ENCODE results near the gene SLC35D1. TPM values are rescaled to one million over a fixed set of nuclear protein-coding genes. Genes with fewer than 3 reads are reported as not detected.

The SLC35D1 gene
- total RNA-seq, 2 experiments from 2014 or later, result 8.3 to 8.4 TPM

DNA sequence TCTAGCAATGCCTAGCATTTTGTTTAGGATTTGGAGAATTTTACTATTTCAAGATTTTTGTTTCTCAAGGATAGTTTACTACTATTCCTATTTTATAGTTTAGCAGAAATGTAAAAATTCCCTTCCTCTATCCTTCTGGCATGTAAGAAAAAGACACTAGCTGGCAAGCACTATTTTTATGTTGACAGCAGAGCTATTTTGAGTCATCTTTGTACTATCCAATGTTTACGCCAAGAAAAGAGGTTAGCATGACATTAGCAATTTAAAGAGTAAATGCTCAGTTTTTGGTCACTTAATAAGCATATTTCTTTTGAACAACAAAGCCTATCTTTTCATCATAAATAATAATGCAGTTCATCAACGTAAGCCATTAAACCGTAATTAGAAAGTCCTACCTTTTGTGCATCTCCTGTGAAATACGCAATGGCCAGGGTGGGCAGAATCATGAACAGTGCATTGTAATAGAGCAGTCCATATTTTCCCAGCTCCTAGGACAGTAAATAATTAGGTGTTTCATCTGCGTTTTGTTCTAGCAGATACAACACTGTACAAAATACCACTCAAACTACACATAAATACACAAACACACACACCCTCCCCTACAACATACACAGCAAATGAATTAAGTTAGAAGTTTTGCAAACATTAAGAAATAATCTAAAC, 12.0 kb downstream of the SLC35D1 start:
- peaks cover 5% of the 10 kb centered on the region for H3K4me1 Mint-ChIP-seq (ENCODE audit: low read depth)
- intact Hi-C loops (cut with micrococcal nuclease), result no loop called here
- no peak overlapping the region for H3K4me3 Mint-ChIP-seq
- H3K9me3 Mint-ChIP-seq, result no peaks in the 10 kb centered on the region
- ATAC-seq, result no peak
- no peak for DNase-seq
- TF ChIP-seq, protein P1, sequence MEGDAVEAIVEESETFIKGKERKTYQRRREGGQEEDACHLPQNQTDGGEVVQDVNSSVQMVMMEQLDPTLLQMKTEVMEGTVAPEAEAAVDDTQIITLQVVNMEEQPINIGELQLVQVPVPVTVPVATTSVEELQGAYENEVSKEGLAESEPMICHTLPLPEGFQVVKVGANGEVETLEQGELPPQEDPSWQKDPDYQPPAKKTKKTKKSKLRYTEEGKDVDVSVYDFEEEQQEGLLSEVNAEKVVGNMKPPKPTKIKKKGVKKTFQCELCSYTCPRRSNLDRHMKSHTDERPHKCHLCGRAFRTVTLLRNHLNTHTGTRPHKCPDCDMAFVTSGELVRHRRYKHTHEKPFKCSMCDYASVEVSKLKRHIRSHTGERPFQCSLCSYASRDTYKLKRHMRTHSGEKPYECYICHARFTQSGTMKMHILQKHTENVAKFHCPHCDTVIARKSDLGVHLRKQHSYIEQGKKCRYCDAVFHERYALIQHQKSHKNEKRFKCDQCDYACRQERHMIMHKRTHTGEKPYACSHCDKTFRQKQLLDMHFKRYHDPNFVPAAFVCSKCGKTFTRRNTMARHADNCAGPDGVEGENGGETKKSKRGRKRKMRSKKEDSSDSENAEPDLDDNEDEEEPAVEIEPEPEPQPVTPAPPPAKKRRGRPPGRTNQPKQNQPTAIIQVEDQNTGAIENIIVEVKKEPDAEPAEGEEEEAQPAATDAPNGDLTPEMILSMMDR (IDR thresholded peaks at IDR 0.05), result no peak
- H3K27ac Mint-ChIP-seq, result no peak overlapping the region
- ChIA-PET POLR2A (no interaction called here), CTCF (interaction anchor here (1.6 kb wide), 1 partner anchor 107 kb away, joined by 4 read pairs; no protein-coding TSS in a partner anchor)
- no peaks in the 10 kb centered on the region for H3K27me3 Mint-ChIP-seq
- peaks cover 71% of the 10 kb centered on the region for H3K36me3 Mint-ChIP-seq (ENCODE audit: low read depth)

- peaks cover 70% of the 10 kb centered on the region for H3K36me3 Mint-ChIP-seq (ENCODE audit: low read depth)
- ChIA-PET CTCF (interaction anchor here (1.6 kb wide), 1 partner anchor 109 kb away, joined by 4 read pairs; no protein-coding TSS in a partner anchor), POLR2A (no interaction called here)
- TF ChIP-seq, protein P1 (IDR thresholded peaks at IDR 0.05), result no peak
- H3K4me1 Mint-ChIP-seq (ENCODE audit: low read depth), result peaks cover 5% of the 10 kb centered on the region
- H3K27me3 Mint-ChIP-seq, result no peaks in the 10 kb centered on the region
- no peak overlapping the region for H3K4me3 Mint-ChIP-seq
- H3K27ac Mint-ChIP-seq, result no peak overlapping the region
- intact Hi-C loops (cut with micrococcal nuclease), result no loop called here
- ATAC-seq (no peak), DNase-seq (no peak)
- no peaks in the 10 kb centered on the region for H3K9me3 Mint-ChIP-seq
These were observed 13.5 kb downstream of the SLC35D1 start for GRCh38 chr1:67040405-67040804.

DNA sequence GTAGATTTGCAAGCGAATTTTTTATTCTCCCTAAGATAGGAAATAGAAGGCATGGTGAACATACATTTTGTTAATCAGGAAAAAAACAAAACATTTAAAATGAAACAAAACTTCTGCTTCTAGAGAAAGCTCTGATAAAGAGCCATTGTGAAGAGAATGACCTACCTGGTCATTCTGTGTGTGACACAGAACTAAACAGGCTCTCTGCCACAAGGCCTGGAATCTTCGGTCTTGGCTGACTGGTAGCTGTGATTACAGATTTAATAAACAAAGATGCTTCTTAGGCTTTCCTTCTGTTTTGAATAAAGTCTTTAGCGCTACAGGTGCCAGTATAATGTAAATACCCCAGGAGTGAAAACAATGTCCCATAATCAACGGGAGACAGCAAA, 22.1 kb downstream of the SLC35D1 start:
- Mint-ChIP-seq H3K9me3 (peaks cover 1% of the 10 kb centered on the region), H3K36me3 (ENCODE audit: low read depth) (peaks cover 34% of the 10 kb centered on the region), H3K4me1 (ENCODE audit: low read depth) (no peaks in the 10 kb centered on the region), H3K27ac (no peak overlapping the region), H3K4me3 (no peak overlapping the region), H3K27me3 (no peaks in the 10 kb centered on the region)
- ATAC-seq (no peak), DNase-seq (no peak)
- ChIA-PET CTCF (no interaction called here), POLR2A (no interaction called here)
- TF ChIP-seq, protein P1 (IDR thresholded peaks at IDR 0.05), result no peak
- intact Hi-C loops (cut with micrococcal nuclease), result no loop called here

DNA sequence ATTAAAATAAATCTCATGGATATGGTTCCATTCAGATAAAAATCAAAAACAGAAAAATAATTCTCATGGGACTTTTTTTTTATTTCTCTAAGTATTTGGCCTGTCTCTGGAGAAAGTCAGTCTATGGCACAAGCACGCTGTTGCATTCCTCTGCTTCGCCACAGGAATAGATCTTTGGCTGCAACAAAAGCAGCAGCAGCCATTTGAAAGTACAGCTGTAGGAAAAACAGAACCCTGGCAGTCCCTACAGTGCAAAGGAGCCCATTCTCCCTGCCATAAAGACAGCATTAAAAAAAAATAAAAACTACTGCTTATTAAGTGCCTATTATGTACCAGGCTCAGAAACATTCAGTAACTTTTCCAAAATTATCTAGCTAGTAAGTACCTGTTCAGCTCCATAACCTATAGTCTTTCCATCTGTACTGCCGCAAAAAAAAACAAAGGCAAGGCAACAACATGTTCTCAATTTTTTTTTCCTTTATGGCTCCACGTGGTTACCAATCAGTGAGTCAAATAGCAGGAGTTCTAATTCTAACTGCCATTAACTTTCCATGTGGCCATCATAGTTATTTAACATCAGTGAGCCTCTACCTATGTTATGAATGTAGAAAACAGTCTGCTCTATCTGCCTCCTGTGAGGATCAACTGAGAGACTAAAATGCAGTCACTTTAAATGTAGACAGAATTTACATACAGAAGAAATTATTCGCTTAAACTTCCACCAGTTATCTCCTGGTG, 22.7 kb downstream of the SLC35D1 start:
- H3K27me3 Mint-ChIP-seq, result no peaks in the 10 kb centered on the region
- TF ChIP-seq, protein P1 (IDR thresholded peaks at IDR 0.05), result no peak
- no peak for DNase-seq
- intact Hi-C loops (cut with micrococcal nuclease), result no loop called here
- H3K9me3 Mint-ChIP-seq, result peaks cover 1% of the 10 kb centered on the region
- H3K36me3 Mint-ChIP-seq (ENCODE audit: low read depth), result peaks cover 28% of the 10 kb centered on the region
- ChIA-PET CTCF (interaction anchor here (0.7 kb wide), 1 partner anchor 177 kb away, joined by 3 read pairs; no protein-coding TSS in a partner anchor), POLR2A (no interaction called here)
- H3K4me1 Mint-ChIP-seq (ENCODE audit: low read depth), result no peaks in the 10 kb centered on the region
- no peak overlapping the region for H3K4me3 Mint-ChIP-seq
- H3K27ac Mint-ChIP-seq, result no peak overlapping the region
- no peak for ATAC-seq

- Mint-ChIP-seq H3K9me3 (no peaks in the 10 kb centered on the region), H3K27me3 (no peaks in the 10 kb centered on the region), H3K4me3 (no peak overlapping the region), H3K27ac (no peak overlapping the region), H3K4me1 (ENCODE audit: low read depth) (no peaks in the 10 kb centered on the region), H3K36me3 (ENCODE audit: low read depth) (peaks cover 32% of the 10 kb centered on the region)
- TF ChIP-seq, protein P1 (IDR thresholded peaks at IDR 0.05), result no peak
- intact Hi-C loops (cut with micrococcal nuclease), result no loop called here
- POLR2A ChIA-PET, result interaction anchor here (0.9 kb wide), 1 partner anchor 24 kb away, joined by 3 read pairs; no protein-coding TSS in a partner anchor
- CTCF ChIA-PET, result no interaction called here
- ATAC-seq, result no peak
- no peak for DNase-seq
These were observed 24.5 kb downstream of the SLC35D1 start for GRCh38 chr1:67029472-67029871.
